ENCODE results near the gene CTNND2. TPM values are rescaled to one million over a fixed set of nuclear protein-coding genes. Genes with fewer than 3 reads are reported as not detected.

Gene CTNND2
- total RNA-seq, 1 experiment from 2014 or later = not detected

- H3K27me3 Mint-ChIP-seq (ENCODE audit: insufficient read depth, unreplicated experiment) = no peaks in the 10 kb centered on the region
- H3K9me3 Mint-ChIP-seq (ENCODE audit: unreplicated experiment) = no peaks in the 10 kb centered on the region
- TF ChIP-seq CTCF (IDR thresholded peaks at IDR 0.05; ENCODE audit: unreplicated experiment) = no peak
- H3K36me3 Mint-ChIP-seq (ENCODE audit: insufficient read depth, unreplicated experiment) = no peaks in the 10 kb centered on the region
- ChIA-PET POLR2A (no interaction called here), CTCF (interaction anchor here (0.8 kb wide), 1 partner anchor 14 kb away, joined by 6 read pairs; no protein-coding TSS in a partner anchor)
- H3K4me3 Mint-ChIP-seq (ENCODE audit: unreplicated experiment) = no peak overlapping the region
- H3K27ac Mint-ChIP-seq (ENCODE audit: low read depth, unreplicated experiment) = no peak overlapping the region
- DNase-seq (ENCODE audit: unreplicated experiment) = no peak
- intact Hi-C loops (cut with micrococcal nuclease) = no loop called here
- H3K4me1 Mint-ChIP-seq (ENCODE audit: insufficient read depth, unreplicated experiment) = no peaks in the 10 kb centered on the region
- no TSS peak for BruUV-seq (replicated peaks)
Measured at GRCh38 chr5:11734369-11734768, 169.9 kb downstream of the CTNND2 start.

DNA sequence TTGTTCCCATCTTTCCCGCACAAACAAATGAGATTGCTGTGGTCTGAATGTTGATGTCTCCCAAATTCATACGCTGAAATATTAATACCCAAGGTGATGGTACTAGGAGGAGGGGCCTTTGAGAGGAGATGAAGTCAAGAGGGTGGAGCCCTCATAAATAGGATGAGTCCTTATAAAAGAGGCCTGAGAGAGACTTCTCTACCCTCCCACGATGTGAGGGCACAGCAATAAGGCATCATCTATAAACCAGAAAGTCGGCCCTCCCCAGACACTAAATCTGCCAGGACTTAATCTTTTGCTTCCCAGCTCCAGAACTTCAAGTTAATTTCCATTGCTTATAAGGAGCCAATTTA lies 170.4 kb downstream of the CTNND2 start:
- Mint-ChIP-seq H3K36me3 (ENCODE audit: insufficient read depth, unreplicated experiment) (no peaks in the 10 kb centered on the region), H3K9me3 (ENCODE audit: unreplicated experiment) (no peaks in the 10 kb centered on the region), H3K4me1 (ENCODE audit: insufficient read depth, unreplicated experiment) (no peaks in the 10 kb centered on the region), H3K4me3 (ENCODE audit: unreplicated experiment) (no peak overlapping the region), H3K27ac (ENCODE audit: low read depth, unreplicated experiment) (no peak overlapping the region), H3K27me3 (ENCODE audit: insufficient read depth, unreplicated experiment) (no peaks in the 10 kb centered on the region)
- DNase-seq (ENCODE audit: unreplicated experiment) = no peak
- BruUV-seq (replicated peaks) = no TSS peak
- ChIA-PET POLR2A (interaction anchor here (0.6 kb wide), 1 partner anchor 1954 kb away, joined by 3 read pairs; no protein-coding TSS in a partner anchor), CTCF (interaction anchor here (0.8 kb wide), 1 partner anchor 14 kb away, joined by 6 read pairs; no protein-coding TSS in a partner anchor)
- intact Hi-C loops (cut with micrococcal nuclease) = no loop called here
- no peak for TF ChIP-seq CTCF (IDR thresholded peaks at IDR 0.05; ENCODE audit: unreplicated experiment)

GRCh38 chr5:11733185-11733839 lies 170.9 kb downstream of the CTNND2 start:
- ChIA-PET CTCF (interaction anchor here (1.5 kb wide), 1 partner anchor 14 kb away, joined by 5 read pairs; no protein-coding TSS in a partner anchor), POLR2A (interaction anchor here (0.6 kb wide), 1 partner anchor 1954 kb away, joined by 3 read pairs; no protein-coding TSS in a partner anchor)
- Mint-ChIP-seq H3K9me3 (ENCODE audit: unreplicated experiment) (no peaks in the 10 kb centered on the region), H3K27me3 (ENCODE audit: insufficient read depth, unreplicated experiment) (no peaks in the 10 kb centered on the region), H3K36me3 (ENCODE audit: insufficient read depth, unreplicated experiment) (no peaks in the 10 kb centered on the region), H3K4me3 (ENCODE audit: unreplicated experiment) (no peak overlapping the region), H3K4me1 (ENCODE audit: insufficient read depth, unreplicated experiment) (no peaks in the 10 kb centered on the region), H3K27ac (ENCODE audit: low read depth, unreplicated experiment) (no peak overlapping the region)
- BruUV-seq (replicated peaks) = no TSS peak
- TF ChIP-seq CTCF (IDR thresholded peaks at IDR 0.05; ENCODE audit: unreplicated experiment) = no peak
- intact Hi-C loops (cut with micrococcal nuclease) = no loop called here
- DNase-seq (ENCODE audit: unreplicated experiment) = no peak

- no peaks in the 10 kb centered on the region for H3K9me3 Mint-ChIP-seq (ENCODE audit: unreplicated experiment)
- H3K4me3 Mint-ChIP-seq (ENCODE audit: unreplicated experiment) = no peak overlapping the region
- H3K4me1 Mint-ChIP-seq (ENCODE audit: insufficient read depth, unreplicated experiment) = peaks cover 5% of the 10 kb centered on the region
- no peak for TF ChIP-seq CTCF (IDR thresholded peaks at IDR 0.05; ENCODE audit: unreplicated experiment)
- H3K36me3 Mint-ChIP-seq (ENCODE audit: insufficient read depth, unreplicated experiment) = no peaks in the 10 kb centered on the region
- BruUV-seq (replicated peaks) = no TSS peak
- H3K27me3 Mint-ChIP-seq (ENCODE audit: insufficient read depth, unreplicated experiment) = peaks cover 16% of the 10 kb centered on the region
- ChIA-PET CTCF (interaction anchor here (0.5 to 1.1 kb wide), 4 partner anchors 158 to 1746 kb away, joined by 3 to 4 read pairs (median 3); no protein-coding TSS in a partner anchor), POLR2A (interaction anchor here (0.6 kb wide), 1 partner anchor 51 kb away, joined by 3 read pairs; no protein-coding TSS in a partner anchor)
- no peak overlapping the region for H3K27ac Mint-ChIP-seq (ENCODE audit: low read depth, unreplicated experiment)
- peak; percentile 2 for DNase-seq (ENCODE audit: unreplicated experiment)
- intact Hi-C loops (cut with micrococcal nuclease) = loop anchor here (10.0 kb wide), 1 partner anchor 1030 kb away; no protein-coding TSS in a partner anchor
Measured at GRCh38 chr5:11724940-11725339, 179.3 kb downstream of the CTNND2 start.

Data from MCF 10A (cell line).